CD14-positive monocyte (primary cell): ENCODE data around the gene POLR3GL. TPM values are rescaled to one million over a fixed set of nuclear protein-coding genes. Genes with fewer than 3 reads are reported as not detected.
A peak's percentile ranks its signal among the peaks of the same experiment; 100 is the strongest.

Experiments used
- DNase-seq, 3 donors: peaks; one replicate each; pipeline ENCODE4 v3.0.0-alpha.2; 2011 to 2022
- H2AFZ ChIP-seq: 2 replicates; pipeline ENCODE4 v1.6.0; 2012; ENCODE audit warnings: mild to moderate bottlenecking, low read depth, low read length, inconsistent platforms; ENCODE audit not compliant: insufficient read depth, poor library complexity, severe bottlenecking
- H3K27ac ChIP-seq, 2 donors: 1 replicate in 1 of 2; 2 replicates in 1 of 2; pipeline ENCODE4 v1.5.1; 2012 to 2013; ENCODE audit warnings: low read length in 2 of 2, control low read depth in 1 of 2, inconsistent platforms in 1 of 2, low read depth in 1 of 2, mild to moderate bottlenecking in 1 of 2
- H3K27me3 ChIP-seq, 2 donors: one replicate each; pipeline versions ENCODE4 v1.6.0 to v1.6.1; 2011 to 2013; ENCODE audit warnings: low read length in 2 of 2; ENCODE audit not compliant: control insufficient read depth in 2 of 2, insufficient read depth in 2 of 2
- H3K36me3 ChIP-seq, 2 donors: replicated peaks in 1 of 2; 1 replicate in 1 of 2; 2 replicates in 1 of 2; pipeline versions ENCODE4 v1.5.1 to v1.6.1; 2012 to 2013; ENCODE audit warnings: low read length in 2 of 2, control low read depth in 1 of 2, inconsistent platforms in 1 of 2, mild to moderate bottlenecking in 1 of 2; ENCODE audit not compliant: insufficient read depth in 2 of 2, control insufficient read depth in 1 of 2
- H3K4me1 ChIP-seq, 2 donors: 1 replicate in 1 of 2; 2 replicates in 1 of 2; pipeline versions ENCODE4 v1.5.1 to v1.6.1; 2012 to 2013; ENCODE audit warnings: low read length in 2 of 2, control low read depth in 1 of 2, inconsistent platforms in 1 of 2, mild to moderate bottlenecking in 1 of 2, moderate library complexity in 1 of 2; ENCODE audit not compliant: insufficient read depth in 2 of 2, control insufficient read depth in 1 of 2
- H3K4me2 ChIP-seq: replicated peaks from 2 replicates; pipeline ENCODE3; 2012; ENCODE audit warnings: low read length, moderate library complexity, mild to moderate bottlenecking; ENCODE audit not compliant: poor library complexity, severe bottlenecking; ENCODE audit errors: extremely low read depth
- H3K4me3 ChIP-seq, 3 experiments: fragments of 200-600 bp in 1 of 3; sonication (generic) in 1 of 3; replicated peaks in 1 of 3; 1 replicate in 2 of 3; 2 replicates in 1 of 3; pipeline ENCODE4 v1.5.1; 2011 to 2013; ENCODE audit warnings: low read length in 3 of 3, mild to moderate bottlenecking in 3 of 3, control low read depth in 2 of 3, low read depth in 2 of 3, inconsistent platforms in 1 of 3, moderate library complexity in 1 of 3
- H3K79me2 ChIP-seq: 2 replicates; pipeline ENCODE4 v1.6.0; 2012; ENCODE audit warnings: mild to moderate bottlenecking, control low read depth, inconsistent platforms, low read length, moderate library complexity; ENCODE audit not compliant: insufficient read depth
- H3K9ac ChIP-seq: 2 replicates; pipeline ENCODE4 v1.6.0; 2017; ENCODE audit warnings: low read length, mild to moderate bottlenecking; ENCODE audit not compliant: insufficient read depth, poor library complexity, severe bottlenecking
- H3K9me3 ChIP-seq, 2 donors: replicated peaks in 1 of 2; 1 replicate in 1 of 2; 2 replicates in 1 of 2; pipeline versions ENCODE4 v1.5.1 to v1.6.1; 2012 to 2013; ENCODE audit warnings: low read length in 2 of 2, control low read depth in 1 of 2; ENCODE audit not compliant: control insufficient read depth in 1 of 2, insufficient read depth in 1 of 2
- H4K20me1 ChIP-seq: 2 replicates; pipeline ENCODE4 v1.6.0; 2012; ENCODE audit warnings: mild to moderate bottlenecking, low read length, control low read depth, moderate library complexity; ENCODE audit not compliant: insufficient read depth
- H3K27ac Mint-ChIP-seq, 7 donors: one replicate each; pipeline ENCODE4 v1.8.0; 2020; ENCODE audit warnings: mild to moderate bottlenecking in 7 of 7, mixed read lengths in 7 of 7, moderate library complexity in 6 of 7, inconsistent platforms in 2 of 7
- H3K27me3 Mint-ChIP-seq, 3 donors: one replicate each; pipeline ENCODE4 v1.8.0; 2021 to 2022; ENCODE audit warnings: low read depth in 3 of 3, mild to moderate bottlenecking in 3 of 3, mixed read lengths in 3 of 3, moderate library complexity in 3 of 3, inconsistent platforms in 1 of 3
- H3K36me3 Mint-ChIP-seq, 2 donors: one replicate each; pipeline ENCODE4 v1.8.0; 2020; ENCODE audit warnings: mixed read lengths in 2 of 2, inconsistent platforms in 1 of 2, mild to moderate bottlenecking in 1 of 2
- H3K4me1 Mint-ChIP-seq: one replicate; pipeline ENCODE4 v1.8.0; 2020; ENCODE audit warnings: mild to moderate bottlenecking, mixed read lengths
- H3K4me3 Mint-ChIP-seq, 2 donors: one replicate each; pipeline ENCODE4 v1.8.0; 2020; ENCODE audit warnings: mild to moderate bottlenecking in 2 of 2, mixed read lengths in 2 of 2, moderate library complexity in 1 of 2
- H3K9me3 Mint-ChIP-seq, 7 donors: one replicate each; pipeline ENCODE4 v1.8.0; 2020 to 2022; ENCODE audit warnings: mixed read lengths in 7 of 7, mild to moderate bottlenecking in 6 of 7, moderate library complexity in 6 of 7, inconsistent platforms in 2 of 7
- CTCF ChIP-seq: fragments of 200-600 bp; IDR thresholded peaks from one replicate; pipeline ENCODE4 v1.8.0; 2022; ENCODE audit warnings: antibody characterized with exemption, mild to moderate bottlenecking
- WGBS: methylation state at CpG from one replicate; pipeline ENCODE4 v1.1.5; 2013; ENCODE audit warnings: missing lambda C conversion rate; ENCODE audit not compliant: insufficient coverage; 5-methylcytosine and 5-hydroxymethylcytosine counted together
- intact Hi-C, 2 donors: fragments of 100-400 bp; cut with micrococcal nuclease; formaldehyde crosslinking; loops; one replicate each; pipeline versions ENCODE4 v1.15.0 to v1.15.1; 2023
- polyA plus RNA-seq, 3 donors: library from polyadenylated mRNA; depleted of rRNA in 1 of 3; unstranded in 2 of 3; stranded (reverse) in 1 of 3; fragments of 300-500 nt in 2 of 3; fragments of >200 nt in 1 of 3; fragmentation: Illumina TruSeq in 2 of 3; gene quantifications; 1 replicate in 2 of 3; 2 replicates in 1 of 3; pipeline ENCODE4 v1.2.3, GENCODE V29; 2012 to 2021

POLR3GL gene
- polyA plus RNA-seq, 3 donors: 11.6 to 39.0 (median 36.2) TPM

- no peak overlapping the region for H3K27ac ChIP-seq
- peaks cover 0 to 5% of the 10 kb centered on the region in 2 donors for H3K36me3 ChIP-seq
- peak overlapping the region; percentile 30 to 87 (median 71) for H3K4me3 ChIP-seq
- H3K27me3 ChIP-seq: peaks cover 6 to 31% of the 10 kb centered on the region in 2 donors
- H3K9me3 ChIP-seq: peaks cover 0 to 2% of the 10 kb centered on the region in 2 donors
- peak overlapping the region; percentile 90 for H2AFZ ChIP-seq
- H4K20me1 ChIP-seq: peaks cover 3% of the 10 kb centered on the region
- H3K79me2 ChIP-seq: peaks cover 7% of the 10 kb centered on the region
- intact Hi-C loops: loop anchor here (2.0 to 10.0 kb wide), 4 partner anchors 32 to 98 kb away; partner anchors contain the start of genes PEX11B (in 1 of the 2) and TXNIP (in 1 of the 2)
- H3K4me2 ChIP-seq: peak overlapping the region; percentile 91
- WGBS: 2% methylated on average over 15 of the region's 36 CpGs
- H3K9me3 Mint-ChIP-seq: peaks cover 0 to 15% (median 6%) of the 10 kb centered on the region in 7 donors
- H3K9ac ChIP-seq: no peak overlapping the region
- H3K4me1 ChIP-seq: peaks cover 62 to 71% of the 10 kb centered on the region in 2 donors
- peaks cover 5 to 7% of the 10 kb centered on the region in 2 donors for H3K36me3 Mint-ChIP-seq
- peak overlapping the region in 1 of 7 donors; percentile 50 for H3K27ac Mint-ChIP-seq
- H3K4me1 Mint-ChIP-seq: peaks cover 67% of the 10 kb centered on the region
- peak overlapping the region; percentile 91 to 97 for H3K4me3 Mint-ChIP-seq
- peaks cover 30 to 37% (median 31%) of the 10 kb centered on the region in 3 donors for H3K27me3 Mint-ChIP-seq
- no peak for DNase-seq
- no peak for TF ChIP-seq CTCF
These were observed 2.1 kb upstream of the POLR3GL start for GRCh38 chr1:145962157-145963102.

GRCh38 chr1:145963265-145964019 is 1.0 kb upstream of the POLR3GL start:
- Histone ChIP-seq H3K79me2 (peaks cover 10% of the 10 kb centered on the region), H3K36me3 (peaks cover 0 to 7% of the 10 kb centered on the region in 2 donors), H3K27me3 (peaks cover 6 to 31% of the 10 kb centered on the region in 2 donors), H4K20me1 (peaks cover 3% of the 10 kb centered on the region), H2AFZ (peak overlapping the region; percentile 89), H3K4me2 (peak overlapping the region; percentile 91), H3K9ac (peak overlapping the region; percentile 74), H3K4me1 (peaks cover 58 to 65% of the 10 kb centered on the region in 2 donors), H3K4me3 (peak overlapping the region; percentile 55 to 89 (median 59)), H3K9me3 (peaks cover 0 to 4% of the 10 kb centered on the region in 2 donors), H3K27ac (peak overlapping the region in 1 of 2 donors; percentile 82)
- Mint-ChIP-seq H3K27ac (peak overlapping the region in 6 of 7 donors; percentile 58 to 96 (median 88)), H3K4me1 (peaks cover 65% of the 10 kb centered on the region), H3K9me3 (peaks cover 0 to 16% (median 8%) of the 10 kb centered on the region in 7 donors), H3K27me3 (peaks cover 30 to 37% (median 30%) of the 10 kb centered on the region in 3 donors), H3K36me3 (peaks cover 7 to 9% of the 10 kb centered on the region in 2 donors), H3K4me3 (peak overlapping the region; percentile 94 to 96)
- no peak for DNase-seq
- WGBS: no CpG with 5 or more reads among the region's 5 CpGs
- intact Hi-C loops: loop anchor here (2.0 to 10.0 kb wide), 4 partner anchors 33 to 99 kb away; partner anchors contain the start of genes PEX11B (in 1 of the 2) and TXNIP (in 1 of the 2)
- no peak for TF ChIP-seq CTCF
